Mesenchymal stem cell (in vitro differentiated cells and primary cell): ENCODE results near the gene KPNA6.

Experiments
- DNase-seq: peaks from one replicate; pipeline ENCODE4 v3.0.0-alpha.2; 2013
- H2AFZ ChIP-seq: one replicate; pipeline ENCODE4 v1.6.1; 2013; ENCODE audit warnings: low read depth, mild to moderate bottlenecking, control low read depth, inconsistent platforms, low read length, moderate library complexity
- H2AK5ac ChIP-seq: 2 replicates; pipeline ENCODE4 v1.6.1; 2013; ENCODE audit warnings: low read length, moderate library complexity, mild to moderate bottlenecking, inconsistent platforms; ENCODE audit not compliant: severe bottlenecking
- H2BK120ac ChIP-seq: one replicate; pipeline ENCODE4 v1.6.1; 2013; ENCODE audit warnings: low read depth, mild to moderate bottlenecking, inconsistent platforms, low read length, moderate library complexity
- H2BK12ac ChIP-seq, 2 experiments: one replicate each; pipeline ENCODE4 v1.6.1; 2013; ENCODE audit warnings: inconsistent platforms in 2 of 2, low read length in 2 of 2, mild to moderate bottlenecking in 2 of 2, moderate library complexity in 2 of 2, control low read depth in 1 of 2
- H2BK15ac ChIP-seq: one replicate; pipeline ENCODE4 v1.6.1; 2013; ENCODE audit warnings: mild to moderate bottlenecking, low read depth, inconsistent platforms; ENCODE audit not compliant: poor library complexity, severe bottlenecking
- H2BK5ac ChIP-seq: 2 replicates; pipeline ENCODE4 v1.6.1; 2013; ENCODE audit warnings: low read depth, mild to moderate bottlenecking, low read length, control low read depth, inconsistent platforms; ENCODE audit not compliant: poor library complexity, severe bottlenecking
- H3K14ac ChIP-seq, 2 experiments: one replicate each; pipeline ENCODE4 v1.6.1; 2013; ENCODE audit warnings: inconsistent platforms in 2 of 2, low read length in 2 of 2, control low read depth in 1 of 2, mild to moderate bottlenecking in 1 of 2, moderate library complexity in 1 of 2
- H3K18ac ChIP-seq, 2 experiments: one replicate each; pipeline ENCODE4 v1.6.1; 2013; ENCODE audit warnings: inconsistent platforms in 2 of 2, low read length in 2 of 2, control low read depth in 1 of 2, low read depth in 1 of 2, mild to moderate bottlenecking in 1 of 2
- H3K23ac ChIP-seq, 2 experiments: one replicate each; pipeline ENCODE4 v1.6.1; 2013; ENCODE audit warnings: inconsistent platforms in 2 of 2, low read length in 2 of 2, mild to moderate bottlenecking in 2 of 2, moderate library complexity in 2 of 2, control low read depth in 1 of 2
- H3K27ac ChIP-seq: 2 replicates; pipeline ENCODE4 v1.5.1; 2013; ENCODE audit warnings: mild to moderate bottlenecking, moderate library complexity, low read length, control low read depth, inconsistent platforms; ENCODE audit not compliant: poor library complexity, severe bottlenecking
- H3K27me3 ChIP-seq, 2 experiments: 2 replicates each; pipeline versions ENCODE4 v1.6.1 to v1.7.0; 2013; ENCODE audit warnings: low read length in 2 of 2, mild to moderate bottlenecking in 2 of 2, moderate library complexity in 2 of 2, control low read depth in 1 of 2, inconsistent platforms in 1 of 2; ENCODE audit not compliant: control insufficient read depth in 1 of 2, insufficient read depth in 1 of 2
- H3K36me3 ChIP-seq, 2 experiments: 2 replicates each; pipeline versions ENCODE4 v1.6.1 to v1.7.0; 2013; ENCODE audit warnings: low read length in 2 of 2, control low read depth in 1 of 2, inconsistent platforms in 1 of 2, low read depth in 1 of 2, mild to moderate bottlenecking in 1 of 2; ENCODE audit not compliant: insufficient read depth in 2 of 2, control insufficient read depth in 1 of 2
- H3K4ac ChIP-seq, 2 experiments: one replicate each; pipeline ENCODE4 v1.6.1; 2013; ENCODE audit warnings: inconsistent platforms in 2 of 2, low read length in 2 of 2, mild to moderate bottlenecking in 2 of 2, moderate library complexity in 2 of 2, control low read depth in 1 of 2, low read depth in 1 of 2
- H3K4me1 ChIP-seq: 2 replicates; pipeline ENCODE4 v1.6.1; 2013; ENCODE audit warnings: low read depth, low read length, control low read depth; ENCODE audit not compliant: control insufficient read depth, insufficient read depth
- H3K4me2 ChIP-seq: 2 replicates; pipeline ENCODE4 v1.6.1; 2013; ENCODE audit warnings: low read length, mild to moderate bottlenecking, inconsistent platforms; ENCODE audit not compliant: poor library complexity, severe bottlenecking
- H3K4me3 ChIP-seq, 2 experiments: 2 replicates each; pipeline versions ENCODE4 v1.5.1 to v1.7.0; 2013; ENCODE audit warnings: low read length in 2 of 2, mild to moderate bottlenecking in 2 of 2, control low read depth in 1 of 2, low read depth in 1 of 2; ENCODE audit not compliant: insufficient read depth in 1 of 2
- H3K79me1 ChIP-seq: replicated peaks from 2 replicates; pipeline ENCODE4 v1.6.1; 2013; ENCODE audit warnings: mild to moderate bottlenecking, control low read depth, low read length, inconsistent platforms; ENCODE audit not compliant: poor library complexity, severe bottlenecking
- H3K9ac ChIP-seq: 2 replicates; pipeline ENCODE4 v1.7.0; 2013; ENCODE audit warnings: mild to moderate bottlenecking, low read length, moderate library complexity
- H3K9me3 ChIP-seq: 2 replicates; pipeline ENCODE4 v1.7.0; 2013; ENCODE audit warnings: mild to moderate bottlenecking, low read length; ENCODE audit not compliant: control insufficient read depth
- H4K8ac ChIP-seq: one replicate; pipeline ENCODE4 v1.6.1; 2013; ENCODE audit warnings: inconsistent platforms, mild to moderate bottlenecking, low read length, moderate library complexity
- H4K91ac ChIP-seq: one replicate; pipeline ENCODE4 v1.6.1; 2013; ENCODE audit warnings: mild to moderate bottlenecking, low read length, inconsistent platforms
- WGBS: methylation state at CpG from one replicate; pipeline ENCODE4 v1.1.7; 2013; ENCODE audit warnings: mixed read lengths; 5-methylcytosine and 5-hydroxymethylcytosine counted together

The KPNA6 gene

DNA sequence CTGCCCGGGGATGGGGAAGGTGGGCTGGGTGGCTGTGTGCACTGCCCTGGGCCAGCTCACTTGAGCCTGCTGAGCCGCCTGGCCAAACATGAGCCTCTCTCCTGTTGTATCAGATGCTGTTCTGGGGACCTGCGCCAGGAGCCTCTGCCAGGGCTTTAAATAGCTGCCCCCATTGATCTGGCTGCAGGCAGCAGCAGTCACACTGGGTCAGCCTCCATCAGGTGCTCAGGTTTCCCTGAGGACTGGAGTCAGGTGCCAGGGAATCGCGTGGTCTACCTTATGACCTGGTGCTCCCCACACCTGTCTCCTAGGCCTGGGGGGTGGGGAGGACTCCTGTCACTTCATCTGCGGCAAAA is 91.8 kb downstream of the KPNA6 start:
- H2AFZ ChIP-seq = no peak overlapping the region
- H3K9me3 ChIP-seq = no peaks in the 10 kb centered on the region
- no peak overlapping the region for H2BK120ac ChIP-seq
- peaks cover 30% of the 10 kb centered on the region for H3K4me1 ChIP-seq
- peak overlapping the region; percentile 19 for H4K91ac ChIP-seq
- peak overlapping the region in 1 of 2 experiments; percentile 56 for H3K14ac ChIP-seq
- H3K9ac ChIP-seq = peak overlapping the region; percentile 88
- peak overlapping the region; percentile 33 for H2AK5ac ChIP-seq
- peak overlapping the region in 1 of 2 experiments; percentile 11 for H2BK12ac ChIP-seq
- DNase-seq = no peak
- 57% methylated on average over 5 of the region's 6 CpGs for WGBS
- no peaks in the 10 kb centered on the region for H3K27me3 ChIP-seq
- peak overlapping the region; percentile 46 to 66 for H3K4ac ChIP-seq
- H3K4me3 ChIP-seq = peak overlapping the region in 1 of 2 experiments; percentile 84
- peaks cover 40 to 43% of the 10 kb centered on the region in 2 experiments for H3K36me3 ChIP-seq
- H2BK5ac ChIP-seq = no peak overlapping the region
- H3K27ac ChIP-seq = peak overlapping the region; percentile 77
- H3K4me2 ChIP-seq = peak overlapping the region; percentile 89
- H3K23ac ChIP-seq = peak overlapping the region in 1 of 2 experiments; percentile 14
- peak overlapping the region; percentile 12 for H4K8ac ChIP-seq
- peaks cover 6% of the 10 kb centered on the region for H3K79me1 ChIP-seq
- peak overlapping the region; percentile 46 to 71 for H3K18ac ChIP-seq
- H2BK15ac ChIP-seq = no peak overlapping the region

GRCh38 chr1:32200226-32201010 is 92.6 kb downstream of the KPNA6 start, which contains the start of gene CCDC28B:
Gene CCDC28B (plus strand): TSS chr1:32200595. CDS start chr1:32201936, 1,341 bp downstream.
- under 1% methylated on average over 30 of the region's 34 CpGs for WGBS
- H3K4ac ChIP-seq = peak within 1 kb of the TSS; percentile 59 to 73
- peak within 1 kb of the TSS in 1 of 2 experiments; percentile 14 for H3K23ac ChIP-seq
- H4K8ac ChIP-seq = peak within 1 kb of the TSS; percentile 56
- H2AK5ac ChIP-seq = peak within 1 kb of the TSS; percentile 33
- H3K79me1 ChIP-seq = peaks cover 6% of the 10 kb centered on the region
- H2BK5ac ChIP-seq = no peak within 1 kb of the TSS
- H3K4me1 ChIP-seq = peaks cover 34% of the 10 kb centered on the region
- peak within 1 kb of the TSS; percentile 83 to 88 for H3K18ac ChIP-seq
- H3K14ac ChIP-seq = peak within 1 kb of the TSS in 1 of 2 experiments; percentile 56
- peak; percentile 89 for DNase-seq
- H2BK120ac ChIP-seq = peak within 1 kb of the TSS; percentile 64
- H2BK12ac ChIP-seq = peak within 1 kb of the TSS; percentile 45 to 80
- H2BK15ac ChIP-seq = peak within 1 kb of the TSS; percentile 85
- H4K91ac ChIP-seq = peak within 1 kb of the TSS; percentile 47
- peaks cover 33 to 36% of the 10 kb centered on the region in 2 experiments for H3K36me3 ChIP-seq
- peak within 1 kb of the TSS; percentile 88 for H3K9ac ChIP-seq
- H3K27me3 ChIP-seq = no peaks in the 10 kb centered on the region
- peak within 1 kb of the TSS; percentile 69 to 84 for H3K4me3 ChIP-seq
- H3K27ac ChIP-seq = peak within 1 kb of the TSS; percentile 77
- peak within 1 kb of the TSS; percentile 59 for H2AFZ ChIP-seq
- H3K9me3 ChIP-seq = no peaks in the 10 kb centered on the region
- H3K4me2 ChIP-seq = peak within 1 kb of the TSS; percentile 89

DNA sequence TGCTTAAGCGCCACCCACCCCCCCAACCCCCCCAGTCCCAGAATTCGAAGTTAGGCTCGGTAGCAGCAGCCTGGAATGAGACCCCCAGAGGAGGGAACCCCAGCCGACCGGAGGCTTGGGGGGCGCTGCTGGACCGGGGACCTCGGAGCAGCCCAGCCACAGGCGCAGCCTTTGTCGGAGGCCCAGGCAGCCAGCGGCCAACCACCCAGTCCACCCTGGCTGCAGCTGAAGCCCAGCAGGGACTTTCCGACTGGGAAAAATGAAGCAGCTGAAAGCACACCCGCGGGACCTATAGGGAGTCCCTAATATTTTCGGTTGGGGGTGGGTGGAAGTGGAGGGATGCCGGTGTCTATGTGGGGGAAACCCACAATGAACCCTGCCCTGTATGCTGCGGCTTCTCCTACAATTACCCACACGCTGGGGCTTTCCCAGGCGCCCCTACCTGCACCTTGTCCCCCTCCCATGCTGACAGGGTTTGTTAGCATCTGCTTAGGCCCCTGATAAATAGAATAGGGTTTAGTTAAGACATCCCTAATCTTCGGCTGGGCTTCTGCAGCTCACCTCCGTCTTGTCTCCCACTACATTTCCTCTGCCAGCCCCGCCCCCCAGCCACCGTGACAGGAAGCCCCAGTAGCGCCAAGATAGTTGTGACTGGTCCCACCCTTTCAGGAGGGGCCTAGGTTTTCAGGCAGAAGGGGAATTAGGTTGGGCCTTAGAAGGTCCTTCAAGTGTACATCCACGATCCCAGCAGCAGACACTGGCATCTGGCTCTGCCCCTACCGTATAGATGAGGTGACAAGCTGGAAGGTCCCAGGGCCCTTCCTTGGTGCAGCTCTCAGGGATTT is 93.4 kb downstream of the KPNA6 start:
- Histone ChIP-seq H2BK12ac (peak overlapping the region in 1 of 2 experiments; percentile 80), H3K4me3 (peak overlapping the region; percentile 69 to 84), H2BK120ac (peak overlapping the region; percentile 64), H2BK15ac (peak overlapping the region; percentile 85), H3K4me2 (peak overlapping the region; percentile 89), H3K9ac (peak overlapping the region; percentile 88), H3K18ac (peak overlapping the region; percentile 48 to 87), H3K4me1 (peaks cover 36% of the 10 kb centered on the region), H3K36me3 (peaks cover 25 to 28% of the 10 kb centered on the region in 2 experiments), H3K27me3 (no peaks in the 10 kb centered on the region), H4K8ac (peak overlapping the region; percentile 29), H3K9me3 (no peaks in the 10 kb centered on the region), H3K79me1 (peaks cover 9% of the 10 kb centered on the region), H2BK5ac (no peak overlapping the region), H2AK5ac (no peak overlapping the region), H3K14ac (no peak overlapping the region), H3K27ac (peak overlapping the region; percentile 77), H2AFZ (no peak overlapping the region), H4K91ac (peak overlapping the region; percentile 48), H3K4ac (peak overlapping the region; percentile 55 to 75), H3K23ac (no peak overlapping the region)
- DNase-seq = peak; percentile 83
- WGBS = 2% methylated on average over 22 of the region's 26 CpGs
